GM21786 (cell line): ENCODE measurements around the gene P2RY6.

Experiments used
- ATAC-seq: cut with Tn5 transposase; IDR thresholded peaks from one replicate; pipeline ENCODE4 v1.9.1; 2021; ENCODE audit not compliant: unreplicated experiment

P2RY6 gene

GRCh38 chr11:73314117-73314961 is 42.2 kb downstream of the P2RY6 start:
- no peak for ATAC-seq

- no peak for ATAC-seq
Observed at GRCh38 chr11:73315293-73316020, 43.3 kb downstream of the P2RY6 start.

GRCh38 chr11:73316422-73316821 is 44.3 kb downstream of the P2RY6 start:
- ATAC-seq, result no peak

- no peak for ATAC-seq
Observed at GRCh38 chr11:73317373-73317772, 45.2 kb downstream of the P2RY6 start.

GRCh38 chr11:73317803-73318202 is 45.7 kb downstream of the P2RY6 start:
- no peak for ATAC-seq

- ATAC-seq, result no peak
Observed at GRCh38 chr11:73318501-73319011, 46.4 kb downstream of the P2RY6 start.

GRCh38 chr11:73320763-73321603 is 48.8 kb downstream of the P2RY6 start:
- no peak for ATAC-seq

- ATAC-seq, result no peak
Observed at GRCh38 chr11:73321604-73322381, 49.7 kb downstream of the P2RY6 start.

GRCh38 chr11:73322382-73323306 is 50.5 kb downstream of the P2RY6 start:
- no peak for ATAC-seq

- no peak for ATAC-seq
Observed at GRCh38 chr11:73323464-73323863, 51.3 kb downstream of the P2RY6 start.

- no peak for ATAC-seq
Observed at GRCh38 chr11:73324116-73324515, 52.0 kb downstream of the P2RY6 start.

GRCh38 chr11:73324665-73325035 is 52.5 kb downstream of the P2RY6 start:
- ATAC-seq, result no peak

- ATAC-seq, result peak; percentile 66
Observed at GRCh38 chr11:73325036-73325981, 53.2 kb downstream of the P2RY6 start.

- ATAC-seq, result no peak
Observed at GRCh38 chr11:73326929-73327811, 55.0 kb downstream of the P2RY6 start.

GRCh38 chr11:73327812-73328364 is 55.8 kb downstream of the P2RY6 start:
- no peak for ATAC-seq

- ATAC-seq, result no peak
Observed at GRCh38 chr11:73330569-73331093, 58.5 kb downstream of the P2RY6 start.
